COR-L47 (cell line): ENCODE data around the gene PSMC3IP.
A peak's percentile ranks its signal among the peaks of the same experiment; 100 is the strongest.

Source experiments
- DNase-seq: peaks from one replicate; lab custom pipeline; 2025; lab: John Stamatoyannopoulos, UW

PSMC3IP gene

GRCh38 chr17:42537826-42538451, 39.6 kb downstream of the PSMC3IP start:
- no peak for DNase-seq

DNA sequence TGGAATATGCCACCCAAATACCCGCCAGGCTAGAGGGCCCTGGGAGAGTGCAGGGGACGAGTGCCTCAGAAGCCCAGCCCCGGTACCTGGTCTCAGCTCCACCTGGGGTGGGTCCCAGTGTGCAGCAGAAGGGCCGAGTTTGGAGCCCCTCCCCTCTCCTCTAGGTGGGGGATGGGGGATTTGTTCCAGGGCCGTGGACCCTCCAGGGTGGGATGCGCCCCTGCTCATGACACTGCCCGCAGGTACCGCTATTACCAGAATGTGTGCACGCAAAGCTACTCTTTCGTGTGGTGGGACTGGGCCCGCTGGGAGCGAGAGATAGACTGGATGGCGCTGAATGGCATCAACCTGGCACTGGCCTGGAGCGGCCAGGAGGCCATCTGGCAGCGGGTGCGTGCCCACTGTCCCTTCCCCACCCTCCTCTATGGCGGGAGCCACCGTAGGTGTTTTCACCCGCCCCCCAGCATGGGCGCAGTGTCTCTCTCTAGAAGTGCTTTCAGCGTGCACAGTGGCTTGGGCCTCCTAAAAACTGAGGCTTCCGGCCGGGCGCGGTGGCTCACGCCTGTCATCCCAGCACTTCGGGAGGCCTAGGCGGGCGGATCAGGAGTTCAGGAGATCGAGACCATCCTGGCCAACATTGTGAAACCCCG, 40.2 kb downstream of the PSMC3IP start:
- DNase-seq: no peak

GRCh38 chr17:42536372-42537155, 41.0 kb downstream of the PSMC3IP start:
- DNase-seq: peak; percentile 90

DNA sequence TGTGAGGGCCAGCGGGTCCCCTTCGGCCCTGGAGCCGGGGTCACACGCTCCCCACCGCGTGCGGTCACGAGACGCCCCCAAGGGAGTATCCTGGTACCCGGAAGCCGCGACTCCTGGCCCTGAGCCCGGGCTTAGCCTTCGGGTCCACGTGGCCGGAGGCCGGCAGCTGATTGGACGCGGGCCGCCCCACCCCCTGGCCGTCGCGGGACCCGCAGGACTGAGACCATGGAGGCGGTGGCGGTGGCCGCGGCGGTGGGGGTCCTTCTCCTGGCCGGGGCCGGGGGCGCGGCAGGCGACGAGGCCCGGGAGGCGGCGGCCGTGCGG, 41.5 kb downstream of the PSMC3IP start, which contains the start of gene NAGLU:
Gene NAGLU, plus strand, starts transcription at position 194 of the 324 bp plus-strand sequence. Its CDS starts 32 bp downstream, at position 226.
- DNase-seq: peak; percentile 95

DNA sequence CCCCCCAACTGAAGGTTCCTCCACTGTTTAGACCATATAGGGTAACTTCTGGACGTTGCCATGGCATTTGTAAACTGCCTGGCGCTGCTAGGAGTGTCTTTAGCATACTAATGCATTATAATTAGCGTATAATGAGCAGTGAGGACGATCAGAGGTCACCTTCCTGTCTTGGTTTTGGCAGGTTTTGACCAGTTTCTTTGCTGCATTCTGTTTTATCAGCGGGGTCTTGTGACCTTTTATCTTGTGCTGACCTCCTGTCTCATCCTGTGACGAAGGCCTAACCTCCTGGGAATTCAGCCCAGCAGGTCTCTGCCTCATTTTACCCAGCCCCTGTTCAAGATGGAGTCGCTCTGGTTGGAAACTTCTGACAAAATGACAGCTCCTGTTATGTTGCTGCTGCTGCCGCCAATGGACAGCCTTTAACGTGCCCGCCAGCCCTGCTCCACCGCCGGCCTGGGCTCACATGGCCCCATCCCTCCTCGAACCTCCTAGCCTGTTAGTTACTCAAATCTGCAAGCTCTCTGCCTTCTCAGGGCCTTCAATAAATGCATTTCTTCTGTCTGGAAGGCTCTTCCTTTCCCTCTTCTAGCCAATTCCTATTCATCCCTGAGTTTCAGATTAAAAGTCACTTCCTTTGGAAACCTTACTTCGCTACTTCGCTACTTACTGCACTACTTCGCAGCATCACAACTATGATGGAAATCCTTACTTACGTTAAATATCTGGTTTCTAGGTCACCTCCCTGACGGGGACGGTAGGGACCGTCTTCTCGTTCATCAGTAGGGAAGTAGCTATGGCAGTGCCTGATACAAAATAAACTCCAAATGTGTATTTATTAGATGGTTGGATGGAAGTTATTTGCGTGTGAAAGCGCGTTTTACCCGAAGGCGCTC, 42.1 kb downstream of the PSMC3IP start:
- DNase-seq: no peak

DNA sequence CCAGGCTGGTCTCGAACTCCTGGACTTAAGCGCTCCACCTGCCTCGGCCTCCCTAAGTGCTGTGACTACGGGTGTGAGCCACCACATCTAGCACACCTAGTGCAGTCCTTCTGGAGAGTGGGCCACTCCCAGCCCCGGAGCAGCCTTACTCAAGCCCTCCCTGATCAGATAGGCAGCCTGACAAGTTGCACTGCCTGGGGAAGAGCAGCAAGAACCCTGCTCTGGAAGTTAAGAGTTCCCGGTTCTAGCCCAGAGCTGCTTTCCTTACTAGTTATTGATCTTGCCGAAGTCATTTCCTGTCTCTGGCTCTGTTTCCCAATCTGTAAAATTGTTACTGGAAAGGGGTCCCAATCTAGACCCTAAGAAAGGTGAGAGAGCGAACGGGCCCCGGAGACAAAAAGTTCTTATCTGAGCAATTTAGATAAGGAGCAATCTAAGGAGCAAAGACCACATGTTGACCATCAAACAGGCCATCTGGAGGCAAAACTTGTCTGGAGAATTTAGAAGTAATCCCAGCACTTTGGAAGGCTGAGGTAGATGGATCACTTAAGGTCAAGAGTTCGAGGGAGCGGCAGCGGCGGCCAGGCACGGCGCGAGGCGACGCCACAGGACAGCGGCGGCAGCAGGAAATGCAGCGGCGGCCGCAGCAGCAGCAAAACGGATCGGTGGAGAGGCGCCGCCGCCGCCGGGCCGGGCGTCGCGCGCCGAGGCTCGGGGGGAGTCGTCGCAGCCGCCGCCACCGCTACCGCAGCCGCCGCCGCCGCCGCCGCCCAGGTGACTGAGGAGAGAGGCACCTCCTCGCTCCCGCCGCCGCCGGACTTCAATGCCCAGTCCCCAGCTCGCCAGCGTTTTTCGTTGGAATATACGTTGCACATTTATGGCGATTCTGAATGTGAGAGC, 45.8 kb downstream of the PSMC3IP start:
- DNase-seq: peak; percentile 23

DNA sequence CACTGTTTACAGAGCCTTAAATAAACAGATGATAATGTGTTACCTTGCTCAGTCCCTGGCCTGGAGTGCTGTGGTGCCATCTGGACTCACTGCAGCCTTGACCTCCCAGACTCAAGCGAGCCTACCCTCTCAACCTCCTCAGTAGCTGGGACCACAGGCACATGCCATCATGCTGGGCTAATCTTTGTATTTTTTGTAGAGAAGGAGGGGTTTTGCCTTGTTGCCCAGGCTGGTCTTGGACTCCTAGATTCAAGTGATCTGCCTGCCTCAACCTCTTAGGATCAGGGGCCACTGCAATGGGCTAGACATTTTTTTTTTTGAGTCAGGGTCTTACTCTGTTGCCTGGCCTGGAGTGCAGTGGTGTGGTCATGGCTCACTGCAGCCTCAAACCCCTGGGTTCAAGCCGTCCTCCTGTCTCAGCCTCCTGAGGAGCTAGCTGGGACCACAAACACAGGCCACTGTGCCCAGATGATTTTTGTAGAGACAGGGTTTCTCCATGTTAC, 46.5 kb downstream of the PSMC3IP start:
- DNase-seq: no peak

DNA sequence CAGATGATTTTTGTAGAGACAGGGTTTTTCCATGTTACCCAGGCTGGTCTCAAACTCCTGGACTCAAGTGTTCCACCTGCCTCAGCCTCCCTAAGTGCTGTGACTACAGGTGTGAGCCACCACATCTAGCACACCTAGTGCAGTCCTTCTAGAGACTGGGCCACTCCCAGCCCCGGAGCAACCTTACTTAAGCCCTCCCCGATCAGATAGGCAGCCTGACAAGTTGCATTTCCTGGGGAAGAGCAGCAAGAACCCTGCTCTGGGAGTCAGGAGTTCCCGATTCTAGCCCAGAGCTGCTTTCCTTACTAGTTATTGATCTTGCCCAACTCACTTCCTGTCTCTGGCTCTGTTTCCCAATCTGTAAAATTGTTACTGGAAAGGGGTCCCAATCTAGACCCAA, 48.5 kb downstream of the PSMC3IP start:
- no peak for DNase-seq

DNA sequence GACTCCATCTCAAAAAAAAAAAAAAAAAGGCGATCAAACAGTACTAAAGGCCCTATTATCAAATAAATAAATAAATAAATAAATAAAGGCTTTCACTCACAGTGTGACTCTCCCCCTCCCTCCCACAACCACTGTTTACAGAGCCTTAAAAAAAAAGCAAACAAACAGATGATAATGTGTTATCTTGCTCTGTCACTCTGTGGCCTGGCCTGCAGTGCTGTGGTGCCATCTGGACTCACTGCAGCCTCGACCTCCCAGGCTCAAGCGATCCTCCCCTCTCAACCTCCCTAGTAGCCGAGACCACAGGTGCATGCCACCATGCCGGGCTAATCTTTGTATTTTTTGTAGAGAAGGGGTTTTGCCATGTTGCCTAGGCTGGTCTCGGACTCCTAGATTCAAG, 49.6 kb downstream of the PSMC3IP start:
- DNase-seq: no peak

GRCh38 chr17:42526031-42526444, 51.5 kb downstream of the PSMC3IP start:
- no peak for DNase-seq

DNA sequence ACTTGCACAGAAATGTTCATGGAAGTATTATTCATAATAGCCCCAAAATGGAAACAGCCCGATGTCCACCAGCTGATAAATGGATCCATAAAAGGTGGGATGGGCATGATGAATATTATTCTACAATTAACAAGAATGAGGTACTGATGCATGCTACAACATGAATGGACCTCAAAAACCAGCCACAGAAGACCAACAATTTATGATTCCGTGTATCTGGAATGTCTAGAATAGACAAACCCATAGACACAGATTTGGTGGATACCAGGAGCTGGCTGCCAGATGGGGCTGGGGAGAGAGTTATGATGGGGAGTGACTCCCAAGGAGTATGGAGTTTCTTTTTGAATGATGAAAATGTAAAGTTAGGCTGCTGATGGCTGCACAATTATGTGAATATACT, 52.3 kb downstream of the PSMC3IP start:
- DNase-seq: no peak

- DNase-seq: no peak
Observed at GRCh38 chr17:42522798-42523278, 54.7 kb downstream of the PSMC3IP start.
